DLD1 (cell line): ENCODE data around the gene SPAG17.

Source experiments
- in situ Hi-C: cut with HindIII; loops from 2 replicates; pipeline ENCODE4 v1.10.0; 2017; ENCODE audit warnings: low sequenced_read_pairs

SPAG17 gene

GRCh38 chr1:118084400-118084799 is 100.6 kb downstream of the SPAG17 start:
- in situ Hi-C loops, result no loop called here

GRCh38 chr1:118082984-118083383 is 102.0 kb downstream of the SPAG17 start:
- in situ Hi-C loops, result no loop called here

- in situ Hi-C loops, result no loop called here
These were observed 103.6 kb downstream of the SPAG17 start for GRCh38 chr1:118081387-118081786.

GRCh38 chr1:118077331-118078045 is 107.5 kb downstream of the SPAG17 start:
- in situ Hi-C loops, result no loop called here

GRCh38 chr1:118075116-118075515 is 109.9 kb downstream of the SPAG17 start:
- in situ Hi-C loops, result no loop called here

- in situ Hi-C loops, result no loop called here
These were observed 111.2 kb downstream of the SPAG17 start for GRCh38 chr1:118073648-118074435.

GRCh38 chr1:118049981-118050380 is 135.0 kb downstream of the SPAG17 start:
- in situ Hi-C loops, result no loop called here

GRCh38 chr1:118047650-118048224 is 137.3 kb downstream of the SPAG17 start:
- in situ Hi-C loops, result no loop called here

GRCh38 chr1:118047006-118047649 is 137.9 kb downstream of the SPAG17 start:
- in situ Hi-C loops, result no loop called here

GRCh38 chr1:118043624-118044023 is 141.4 kb downstream of the SPAG17 start:
- in situ Hi-C loops, result no loop called here

- in situ Hi-C loops, result no loop called here
These were observed 142.5 kb downstream of the SPAG17 start for GRCh38 chr1:118042501-118042900.

- in situ Hi-C loops, result no loop called here
These were observed 145.9 kb downstream of the SPAG17 start for GRCh38 chr1:118039170-118039569.

GRCh38 chr1:118032883-118033282 is 152.1 kb downstream of the SPAG17 start:
- in situ Hi-C loops, result no loop called here

- in situ Hi-C loops, result no loop called here
These were observed 156.8 kb downstream of the SPAG17 start for GRCh38 chr1:118028267-118028666.

GRCh38 chr1:118023199-118023598 is 161.8 kb downstream of the SPAG17 start:
- in situ Hi-C loops, result no loop called here

GRCh38 chr1:118021668-118022067 is 163.4 kb downstream of the SPAG17 start:
- in situ Hi-C loops, result no loop called here

- in situ Hi-C loops, result no loop called here
These were observed 167.0 kb downstream of the SPAG17 start for GRCh38 chr1:118018060-118018459.

GRCh38 chr1:118013938-118014337 is 171.1 kb downstream of the SPAG17 start:
- in situ Hi-C loops, result no loop called here

GRCh38 chr1:118013336-118013735 is 171.7 kb downstream of the SPAG17 start:
- in situ Hi-C loops, result no loop called here

GRCh38 chr1:118012515-118013124 is 172.4 kb downstream of the SPAG17 start:
- in situ Hi-C loops, result no loop called here

- in situ Hi-C loops, result no loop called here
These were observed 177.0 kb downstream of the SPAG17 start for GRCh38 chr1:118008011-118008410.
